Spinal cord (tissue), 10 donors: ENCODE results near the gene POLR1A. TPM values are rescaled to one million over a fixed set of nuclear protein-coding genes. Genes with fewer than 3 reads are reported as not detected.

Experiments
- DNase-seq, 6 donors: peaks; one replicate each; pipeline versions ENCODE4 v3.0.0 to v3.0.0-alpha.2; 2013 to 2015; ENCODE audit warnings: low spot score in 6 of 6, low read depth in 4 of 6
- H3K27ac ChIP-seq: one replicate; pipeline ENCODE4 v1.5.1; 2013; ENCODE audit warnings: low read depth, low read length, control low read depth
- H3K27me3 ChIP-seq: one replicate; pipeline ENCODE4 v1.6.1; 2013; ENCODE audit warnings: low read length; ENCODE audit not compliant: control insufficient read depth, insufficient read depth
- H3K36me3 ChIP-seq: one replicate; pipeline ENCODE4 v1.6.1; 2013; ENCODE audit warnings: low read length; ENCODE audit not compliant: control insufficient read depth, insufficient read depth
- H3K4me1 ChIP-seq: one replicate; pipeline ENCODE4 v1.6.1; 2013; ENCODE audit warnings: low read length; ENCODE audit not compliant: control insufficient read depth, insufficient read depth
- H3K4me3 ChIP-seq: one replicate; pipeline ENCODE4 v1.5.1; 2013; ENCODE audit warnings: low read depth, low read length, control low read depth
- H3K9me3 ChIP-seq: one replicate; pipeline ENCODE4 v1.6.1; 2013; ENCODE audit warnings: low read length; ENCODE audit not compliant: control insufficient read depth, insufficient read depth
- WGBS: methylation state at CpG from one replicate; pipeline ENCODE4 v1.1.5; 2013; ENCODE audit warnings: missing lambda C conversion rate; ENCODE audit not compliant: insufficient coverage; 5-methylcytosine and 5-hydroxymethylcytosine counted together
- polyA plus RNA-seq, 2 donors: library from polyadenylated mRNA; unstranded; fragments of 120-200 nt; gene quantifications; one replicate each; pipeline ENCODE4 v1.2.1, GENCODE V29; 2013; ENCODE audit not compliant: insufficient read length in 2 of 2
- total RNA-seq, 2 donors: library from RNA; depleted of rRNA in 1 of 2; stranded (reverse); fragments of 120-200 nt in 1 of 2; fragments of >200 nt in 1 of 2; gene quantifications; one replicate each; pipeline versions ENCODE4 v1.2.3 to v1.2.4, GENCODE V29; 2013 to 2014
- donor health status: healthy.

The POLR1A gene
- total and polyA plus RNA-seq, 4 donors, result 11.1 to 22.4 (median 17.6) TPM

GRCh38 chr2:86010083-86010482 lies 95.6 kb downstream of the POLR1A start:
- peaks cover 11% of the 10 kb centered on the region for H3K4me1 ChIP-seq

GRCh38 chr2:86006524-86006923 lies 99.2 kb downstream of the POLR1A start:
- peaks cover 2% of the 10 kb centered on the region for H3K4me1 ChIP-seq
- no peaks in the 10 kb centered on the region for H3K36me3 ChIP-seq
- H3K27ac ChIP-seq, result no peak overlapping the region
- WGBS, result no CpG with 5 or more reads among the region's 2 CpGs
- H3K4me3 ChIP-seq, result no peak overlapping the region
- H3K27me3 ChIP-seq, result no peaks in the 10 kb centered on the region
- peaks cover 9% of the 10 kb centered on the region for H3K9me3 ChIP-seq
- no peak for DNase-seq

More at GRCh38 chr2:86010083-86010482, 95.6 kb downstream of the POLR1A start:
- H3K36me3 ChIP-seq, result no peaks in the 10 kb centered on the region
- peaks cover 12% of the 10 kb centered on the region for H3K9me3 ChIP-seq
- no peak overlapping the region for H3K4me3 ChIP-seq
- no peak overlapping the region for H3K27ac ChIP-seq
- no peaks in the 10 kb centered on the region for H3K27me3 ChIP-seq
- DNase-seq, result no peak

GRCh38 chr2:86003967-86004366 lies 101.7 kb downstream of the POLR1A start:
- Histone ChIP-seq H3K27ac (no peak overlapping the region), H3K9me3 (peaks cover 9% of the 10 kb centered on the region), H3K4me1 (peaks cover 9% of the 10 kb centered on the region), H3K36me3 (no peaks in the 10 kb centered on the region), H3K4me3 (no peak overlapping the region), H3K27me3 (no peaks in the 10 kb centered on the region)
- no CpG with 5 or more reads among the region's 3 CpGs for WGBS
- no peak for DNase-seq

GRCh38 chr2:86003104-86003503 lies 102.6 kb downstream of the POLR1A start:
- peaks cover 17% of the 10 kb centered on the region for H3K4me1 ChIP-seq
- H3K9me3 ChIP-seq, result peaks cover 9% of the 10 kb centered on the region
- no peak for DNase-seq
- H3K36me3 ChIP-seq, result no peaks in the 10 kb centered on the region
- no peak overlapping the region for H3K4me3 ChIP-seq
- H3K27me3 ChIP-seq, result no peaks in the 10 kb centered on the region
- no peak overlapping the region for H3K27ac ChIP-seq
- no CpG with 5 or more reads among the region's 1 CpG for WGBS

GRCh38 chr2:86002375-86002774 lies 103.3 kb downstream of the POLR1A start:
- WGBS, result 83% methylated on average over 1 of the region's 4 CpGs
- peaks cover 9% of the 10 kb centered on the region for H3K9me3 ChIP-seq
- no peak overlapping the region for H3K4me3 ChIP-seq
- H3K4me1 ChIP-seq, result peaks cover 24% of the 10 kb centered on the region
- H3K27me3 ChIP-seq, result no peaks in the 10 kb centered on the region
- no peak for DNase-seq
- no peaks in the 10 kb centered on the region for H3K36me3 ChIP-seq
- H3K27ac ChIP-seq, result no peak overlapping the region

- Histone ChIP-seq H3K4me3 (no peak overlapping the region), H3K9me3 (peaks cover 3% of the 10 kb centered on the region), H3K27ac (no peak overlapping the region), H3K4me1 (peaks cover 34% of the 10 kb centered on the region), H3K27me3 (no peaks in the 10 kb centered on the region), H3K36me3 (no peaks in the 10 kb centered on the region)
- DNase-seq, result no peak
- 83% methylated on average over 1 of the region's 1 CpG for WGBS
Observed at GRCh38 chr2:86001326-86001725, 104.4 kb downstream of the POLR1A start.

- Histone ChIP-seq H3K27ac (peak overlapping the region; percentile 36), H3K4me1 (peaks cover 38% of the 10 kb centered on the region), H3K9me3 (peaks cover 3% of the 10 kb centered on the region), H3K36me3 (no peaks in the 10 kb centered on the region), H3K4me3 (no peak overlapping the region), H3K27me3 (no peaks in the 10 kb centered on the region)
- 80% methylated on average over 1 of the region's 2 CpGs for WGBS
- DNase-seq, result no peak
Observed at GRCh38 chr2:86000938-86001312, 104.8 kb downstream of the POLR1A start.

- 78% methylated on average over 8 of the region's 10 CpGs for WGBS
Observed at GRCh38 chr2:86000131-86000937, 105.4 kb downstream of the POLR1A start.

GRCh38 chr2:85999061-85999831 lies 106.4 kb downstream of the POLR1A start:
- H3K27ac ChIP-seq, result peak overlapping the region; percentile 96
- H3K4me3 ChIP-seq, result no peak overlapping the region
- peak in 1 of 6 donors; percentile 49 for DNase-seq
- H3K9me3 ChIP-seq, result no peaks in the 10 kb centered on the region
- H3K4me1 ChIP-seq, result peaks cover 45% of the 10 kb centered on the region
- H3K27me3 ChIP-seq, result no peaks in the 10 kb centered on the region
- H3K36me3 ChIP-seq, result no peaks in the 10 kb centered on the region
- 73% methylated on average over 2 of the region's 8 CpGs for WGBS

More at GRCh38 chr2:86000131-86000937, 105.4 kb downstream of the POLR1A start:
- Histone ChIP-seq H3K4me1 (peaks cover 44% of the 10 kb centered on the region), H3K27me3 (no peaks in the 10 kb centered on the region), H3K27ac (peak overlapping the region; percentile 36), H3K36me3 (no peaks in the 10 kb centered on the region), H3K9me3 (no peaks in the 10 kb centered on the region), H3K4me3 (no peak overlapping the region)
- no peak for DNase-seq
